HEK293 (cell line): Measurements from ENCODE around the gene FAT2.
A peak's percentile ranks its signal among the peaks of the same experiment; 100 is the strongest.

Experiments
- CTCF ChIA-PET: fragments of 350-600 bp; formaldehyde crosslinking; extraction: SDS; loops from one replicate; lab custom pipeline; 2021; ENCODE audit warnings: antibody characterized with exemption; lab: Yijun Ruan, JAX
- POLR2A ChIA-PET: fragments of 300-600 bp; formaldehyde crosslinking; extraction: SDS; loops from one replicate; lab custom pipeline; 2020; ENCODE audit warnings: antibody characterized with exemption, inconsistent platforms; lab: Yijun Ruan, JAX
- H3K27ac ChIP-seq: fragments of 200-500 bp; sonication (Bioruptor generic); 2 replicates; pipeline ENCODE4 v1.5.1; 2014; ENCODE audit warnings: low read depth, low read length, control low read depth, inconsistent platforms; ENCODE audit errors: extremely low read depth
- H3K36me3 ChIP-seq, 2 experiments: fragments of 200-500 bp in 1 of 2; sonication (Bioruptor generic) in 1 of 2; 1 replicate in 1 of 2; 2 replicates in 1 of 2; pipeline ENCODE4 v1.5.1; 2014 to 2017; ENCODE audit warnings: inconsistent platforms in 2 of 2, low read length in 2 of 2; ENCODE audit not compliant: control insufficient read depth in 2 of 2, insufficient read depth in 1 of 2
- H3K4me1 ChIP-seq: fragments of 200-500 bp; sonication (Bioruptor generic); 2 replicates; pipeline ENCODE4 v1.5.1; 2014; ENCODE audit warnings: mild to moderate bottlenecking, low read length, inconsistent platforms; ENCODE audit not compliant: control insufficient read depth, insufficient read depth
- H3K4me3 ChIP-seq: 2 replicates; pipeline ENCODE4 v1.5.1; 2011; ENCODE audit warnings: low read depth, mild to moderate bottlenecking, control low read depth, low read length, moderate library complexity
- H3K9me3 ChIP-seq: fragments of 200-500 bp; sonication (Bioruptor generic); 2 replicates; pipeline ENCODE4 v1.5.1; 2014; ENCODE audit warnings: low read depth, low read length, inconsistent platforms; ENCODE audit not compliant: control insufficient read depth, insufficient read depth
- GFI1B ChIP-seq: fragments of 450-650 bp; formaldehyde crosslinking; IDR thresholded peaks from 2 replicates; pipeline ENCODE4 v1.5.1; 2016; ENCODE audit warnings: missing biosample characterization, missing genetic modification characterization
- GLIS2 ChIP-seq: fragments of 450-650 bp; formaldehyde crosslinking; IDR thresholded peaks from 2 replicates; pipeline ENCODE4 v1.5.1; 2016; ENCODE audit warnings: missing biosample characterization, missing genetic modification characterization
- SALL2 ChIP-seq: fragments of 450-650 bp; formaldehyde crosslinking; IDR thresholded peaks from 2 replicates; pipeline ENCODE4 v1.5.0; 2017; ENCODE audit warnings: missing biosample characterization, mild to moderate bottlenecking, missing genetic modification characterization, borderline replicate concordance
- SP3 ChIP-seq: fragments of 450-650 bp; formaldehyde crosslinking; IDR thresholded peaks from 2 replicates; pipeline ENCODE4 v1.5.1; 2016; ENCODE audit warnings: missing biosample characterization, missing genetic modification characterization
- ZBTB20 ChIP-seq: fragments of 450-650 bp; formaldehyde crosslinking; IDR thresholded peaks from 2 replicates; pipeline ENCODE4 v1.5.1; 2016; ENCODE audit warnings: missing biosample characterization, missing genetic modification characterization
- ZIC2 ChIP-seq: fragments of 450-650 bp; formaldehyde crosslinking; IDR thresholded peaks from 2 replicates; pipeline ENCODE4 v1.5.1; 2016; ENCODE audit warnings: missing biosample characterization, missing genetic modification characterization
- ZNF157 ChIP-seq: fragments of 450-650 bp; formaldehyde crosslinking; IDR thresholded peaks from 2 replicates; pipeline ENCODE4 v1.5.1; 2016; ENCODE audit warnings: missing biosample characterization, missing genetic modification characterization
- ZNF174 ChIP-seq: fragments of 450-650 bp; formaldehyde crosslinking; IDR thresholded peaks from 2 replicates; pipeline ENCODE4 v1.5.0; 2017; ENCODE audit warnings: missing biosample characterization, mild to moderate bottlenecking, missing genetic modification characterization
- ZNF184 ChIP-seq: fragments of 450-650 bp; IDR thresholded peaks from 2 replicates; pipeline ENCODE4 v1.5.1; 2018; ENCODE audit warnings: missing biosample characterization, mild to moderate bottlenecking, missing genetic modification characterization
- ZNF19 ChIP-seq: fragments of 450-650 bp; formaldehyde crosslinking; IDR thresholded peaks from 2 replicates; pipeline ENCODE4; 2016; ENCODE audit warnings: missing biosample characterization, missing genetic modification characterization, low read depth
- ZNF211 ChIP-seq: fragments of 450-650 bp; formaldehyde crosslinking; IDR thresholded peaks from 2 replicates; pipeline ENCODE4 v1.5.1; 2016; ENCODE audit warnings: low read depth, missing biosample characterization, missing genetic modification characterization
- ZNF24 ChIP-seq: fragments of 450-650 bp; formaldehyde crosslinking; IDR thresholded peaks from 2 replicates; pipeline ENCODE4 v1.5.1; 2016; ENCODE audit warnings: missing biosample characterization, missing genetic modification characterization
- ZNF394 ChIP-seq: fragments of 450-650 bp; formaldehyde crosslinking; IDR thresholded peaks from 2 replicates; pipeline ENCODE4 v1.5.1; 2016; ENCODE audit warnings: missing biosample characterization, missing genetic modification characterization, mild to moderate bottlenecking, moderate library complexity, borderline replicate concordance
- ZNF433 ChIP-seq: fragments of 450-650 bp; formaldehyde crosslinking; IDR thresholded peaks from 2 replicates; pipeline ENCODE4 v1.5.1; 2016; ENCODE audit warnings: missing biosample characterization, missing genetic modification characterization, low read depth
- ZNF510 ChIP-seq: fragments of 450-650 bp; formaldehyde crosslinking; IDR thresholded peaks from 2 replicates; pipeline ENCODE4 v1.5.1; 2018; ENCODE audit warnings: mild to moderate bottlenecking, missing genetic modification characterization, missing biosample characterization; ENCODE audit not compliant: insufficient replicate concordance
- ZNF530 ChIP-seq: fragments of 450-650 bp; formaldehyde crosslinking; IDR thresholded peaks from 2 replicates; pipeline ENCODE4 v1.5.1; 2016; ENCODE audit warnings: low read depth, missing biosample characterization, missing genetic modification characterization
- ZNF843 ChIP-seq: fragments of 450-650 bp; formaldehyde crosslinking; IDR thresholded peaks from 2 replicates; pipeline ENCODE4 v1.5.1; 2016; ENCODE audit warnings: missing biosample characterization, missing genetic modification characterization
- TF ChIP-seq, protein P1 (sequence below): fragments of 450-650 bp; formaldehyde crosslinking; IDR thresholded peaks from 2 replicates; pipeline ENCODE4 v1.5.1; 2016; ENCODE audit warnings: missing biosample characterization, missing genetic modification characterization
- TF ChIP-seq, protein P2 (sequence below): fragments of 450-650 bp; formaldehyde crosslinking; IDR thresholded peaks from 2 replicates; pipeline ENCODE4 v1.5.1; 2017; ENCODE audit warnings: missing biosample characterization, missing genetic modification characterization
- TF ChIP-seq, protein P3 (sequence below): fragments of 450-650 bp; formaldehyde crosslinking; IDR thresholded peaks from 2 replicates; pipeline ENCODE4 v1.5.1; 2017; ENCODE audit warnings: missing biosample characterization, missing genetic modification characterization
- TF ChIP-seq, protein P4 (sequence below): fragments of 450-650 bp; formaldehyde crosslinking; IDR thresholded peaks from 2 replicates; pipeline ENCODE4 v1.5.1; 2017; ENCODE audit warnings: missing biosample characterization, missing genetic modification characterization
- TF ChIP-seq, protein P5 (sequence below): fragments of 450-650 bp; formaldehyde crosslinking; conservative IDR thresholded peaks from 2 replicates; pipeline ENCODE4 v1.5.1; 2016; ENCODE audit warnings: low read depth, missing biosample characterization, missing genetic modification characterization

The FAT2 gene

DNA sequence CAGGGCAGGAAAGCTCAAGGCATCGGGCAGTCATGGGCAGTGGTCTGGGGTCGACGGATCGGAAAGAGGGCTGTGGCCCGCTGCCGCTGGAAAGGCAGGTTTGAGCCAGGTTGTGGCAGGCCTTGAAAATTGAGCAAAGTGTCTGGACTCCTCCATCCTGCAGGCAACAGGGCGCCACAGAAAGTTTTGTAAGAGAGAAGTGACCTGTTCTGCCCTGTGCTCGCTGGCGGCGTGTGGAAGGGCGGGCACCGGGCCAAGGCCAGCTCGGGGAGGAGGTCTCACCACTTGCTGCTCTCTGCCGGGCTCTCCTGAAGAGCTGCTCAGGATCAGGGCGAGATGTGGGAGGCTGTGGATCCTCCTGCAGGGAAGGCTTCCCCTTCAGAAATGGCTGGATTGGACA lies 41.4 kb upstream of the FAT2 start:
- no peaks in the 10 kb centered on the region for H3K4me1 ChIP-seq
- no peaks in the 10 kb centered on the region for H3K9me3 ChIP-seq
- CTCF ChIA-PET = interaction anchor here (2.6 kb wide), 1 partner anchor 20 kb away, joined by 8 read pairs; no protein-coding TSS in a partner anchor
- POLR2A ChIA-PET = no interaction called here
- peak; percentile 37; the same call in 1 of the 2 replicates for TF ChIP-seq ZIC2 (tag by site-specific recombination)
- TF ChIP-seq, protein P1, sequence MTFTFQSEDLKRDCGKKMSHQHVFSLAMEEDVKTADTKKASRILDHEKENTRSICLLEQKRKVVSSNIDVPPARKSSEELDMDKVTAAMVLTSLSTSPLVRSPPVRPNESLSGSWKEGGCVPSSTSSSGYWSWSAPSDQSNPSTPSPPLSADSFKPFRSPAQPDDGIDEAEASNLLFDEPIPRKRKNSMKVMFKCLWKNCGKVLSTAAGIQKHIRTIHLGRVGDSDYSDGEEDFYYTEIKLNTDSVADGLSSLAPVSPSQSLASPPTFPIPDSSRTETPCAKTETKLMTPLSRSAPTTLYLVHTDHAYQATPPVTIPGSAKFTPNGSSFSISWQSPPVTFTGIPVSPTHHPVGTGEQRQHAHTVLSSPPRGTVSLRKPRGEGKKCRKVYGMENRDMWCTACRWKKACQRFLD = no peak
- H3K36me3 ChIP-seq = no peaks in the 10 kb centered on the region
- H3K27ac ChIP-seq = no peak overlapping the region
- H3K4me3 ChIP-seq = no peak overlapping the region

DNA sequence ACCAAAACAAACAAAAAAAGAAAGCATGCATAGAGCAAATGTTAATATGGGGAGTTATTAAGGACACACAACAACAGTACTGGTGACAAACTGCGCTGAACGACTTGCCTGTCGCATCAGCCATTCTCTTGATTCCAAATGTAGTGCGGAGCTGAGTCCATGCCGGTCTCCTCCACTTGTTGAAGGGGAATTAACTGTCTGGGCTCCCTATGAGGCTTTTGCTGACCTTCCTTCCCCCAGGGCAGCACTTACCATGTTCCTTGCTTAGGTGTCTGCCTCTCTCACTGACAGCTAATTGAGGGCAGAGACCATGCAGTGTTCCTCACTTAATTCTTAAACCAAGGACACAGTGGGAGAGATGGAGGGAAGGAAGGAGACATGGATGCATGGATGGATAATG lies 40.8 kb upstream of the FAT2 start:
- POLR2A ChIA-PET = no interaction called here
- H3K4me1 ChIP-seq = no peaks in the 10 kb centered on the region
- H3K4me3 ChIP-seq = no peak overlapping the region
- H3K36me3 ChIP-seq = no peaks in the 10 kb centered on the region
- CTCF ChIA-PET = interaction anchor here (2.6 kb wide), 1 partner anchor 20 kb away, joined by 8 read pairs; no protein-coding TSS in a partner anchor
- no peak for TF ChIP-seq GLIS2 (tag by site-specific recombination)
- TF ChIP-seq GFI1B = no peak
- no peak for TF ChIP-seq ZNF157
- TF ChIP-seq, protein P2, sequence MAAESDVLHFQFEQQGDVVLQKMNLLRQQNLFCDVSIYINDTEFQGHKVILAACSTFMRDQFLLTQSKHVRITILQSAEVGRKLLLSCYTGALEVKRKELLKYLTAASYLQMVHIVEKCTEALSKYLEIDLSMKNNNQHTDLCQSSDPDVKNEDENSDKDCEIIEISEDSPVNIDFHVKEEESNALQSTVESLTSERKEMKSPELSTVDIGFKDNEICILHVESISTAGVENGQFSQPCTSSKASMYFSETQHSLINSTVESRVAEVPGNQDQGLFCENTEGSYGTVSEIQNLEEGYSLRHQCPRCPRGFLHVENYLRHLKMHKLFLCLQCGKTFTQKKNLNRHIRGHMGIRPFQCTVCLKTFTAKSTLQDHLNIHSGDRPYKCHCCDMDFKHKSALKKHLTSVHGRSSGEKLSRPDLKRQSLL (tag by site-specific recombination) = no peak
- no peak for TF ChIP-seq ZBTB20 (tag by site-specific recombination)
- TF ChIP-seq ZNF19 (tag by site-specific recombination) = no peak
- TF ChIP-seq ZNF510 (tag by site-specific recombination) = no peak
- no peak for TF ChIP-seq ZNF530
- TF ChIP-seq ZNF394 (tag by site-specific recombination) = no peak
- TF ChIP-seq ZNF843 (tag by site-specific recombination) = no peak
- TF ChIP-seq, protein P3, sequence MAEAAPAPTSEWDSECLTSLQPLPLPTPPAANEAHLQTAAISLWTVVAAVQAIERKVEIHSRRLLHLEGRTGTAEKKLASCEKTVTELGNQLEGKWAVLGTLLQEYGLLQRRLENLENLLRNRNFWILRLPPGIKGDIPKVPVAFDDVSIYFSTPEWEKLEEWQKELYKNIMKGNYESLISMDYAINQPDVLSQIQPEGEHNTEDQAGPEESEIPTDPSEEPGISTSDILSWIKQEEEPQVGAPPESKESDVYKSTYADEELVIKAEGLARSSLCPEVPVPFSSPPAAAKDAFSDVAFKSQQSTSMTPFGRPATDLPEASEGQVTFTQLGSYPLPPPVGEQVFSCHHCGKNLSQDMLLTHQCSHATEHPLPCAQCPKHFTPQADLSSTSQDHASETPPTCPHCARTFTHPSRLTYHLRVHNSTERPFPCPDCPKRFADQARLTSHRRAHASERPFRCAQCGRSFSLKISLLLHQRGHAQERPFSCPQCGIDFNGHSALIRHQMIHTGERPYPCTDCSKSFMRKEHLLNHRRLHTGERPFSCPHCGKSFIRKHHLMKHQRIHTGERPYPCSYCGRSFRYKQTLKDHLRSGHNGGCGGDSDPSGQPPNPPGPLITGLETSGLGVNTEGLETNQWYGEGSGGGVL = no peak
- TF ChIP-seq SALL2 (tag by site-specific recombination) = no peak
- no peak for TF ChIP-seq SP3 (tag by site-specific recombination)
- no peak for TF ChIP-seq ZNF211
- TF ChIP-seq, protein P4, sequence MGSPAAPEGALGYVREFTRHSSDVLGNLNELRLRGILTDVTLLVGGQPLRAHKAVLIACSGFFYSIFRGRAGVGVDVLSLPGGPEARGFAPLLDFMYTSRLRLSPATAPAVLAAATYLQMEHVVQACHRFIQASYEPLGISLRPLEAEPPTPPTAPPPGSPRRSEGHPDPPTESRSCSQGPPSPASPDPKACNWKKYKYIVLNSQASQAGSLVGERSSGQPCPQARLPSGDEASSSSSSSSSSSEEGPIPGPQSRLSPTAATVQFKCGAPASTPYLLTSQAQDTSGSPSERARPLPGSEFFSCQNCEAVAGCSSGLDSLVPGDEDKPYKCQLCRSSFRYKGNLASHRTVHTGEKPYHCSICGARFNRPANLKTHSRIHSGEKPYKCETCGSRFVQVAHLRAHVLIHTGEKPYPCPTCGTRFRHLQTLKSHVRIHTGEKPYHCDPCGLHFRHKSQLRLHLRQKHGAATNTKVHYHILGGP = no peak
- TF ChIP-seq, protein P5, sequence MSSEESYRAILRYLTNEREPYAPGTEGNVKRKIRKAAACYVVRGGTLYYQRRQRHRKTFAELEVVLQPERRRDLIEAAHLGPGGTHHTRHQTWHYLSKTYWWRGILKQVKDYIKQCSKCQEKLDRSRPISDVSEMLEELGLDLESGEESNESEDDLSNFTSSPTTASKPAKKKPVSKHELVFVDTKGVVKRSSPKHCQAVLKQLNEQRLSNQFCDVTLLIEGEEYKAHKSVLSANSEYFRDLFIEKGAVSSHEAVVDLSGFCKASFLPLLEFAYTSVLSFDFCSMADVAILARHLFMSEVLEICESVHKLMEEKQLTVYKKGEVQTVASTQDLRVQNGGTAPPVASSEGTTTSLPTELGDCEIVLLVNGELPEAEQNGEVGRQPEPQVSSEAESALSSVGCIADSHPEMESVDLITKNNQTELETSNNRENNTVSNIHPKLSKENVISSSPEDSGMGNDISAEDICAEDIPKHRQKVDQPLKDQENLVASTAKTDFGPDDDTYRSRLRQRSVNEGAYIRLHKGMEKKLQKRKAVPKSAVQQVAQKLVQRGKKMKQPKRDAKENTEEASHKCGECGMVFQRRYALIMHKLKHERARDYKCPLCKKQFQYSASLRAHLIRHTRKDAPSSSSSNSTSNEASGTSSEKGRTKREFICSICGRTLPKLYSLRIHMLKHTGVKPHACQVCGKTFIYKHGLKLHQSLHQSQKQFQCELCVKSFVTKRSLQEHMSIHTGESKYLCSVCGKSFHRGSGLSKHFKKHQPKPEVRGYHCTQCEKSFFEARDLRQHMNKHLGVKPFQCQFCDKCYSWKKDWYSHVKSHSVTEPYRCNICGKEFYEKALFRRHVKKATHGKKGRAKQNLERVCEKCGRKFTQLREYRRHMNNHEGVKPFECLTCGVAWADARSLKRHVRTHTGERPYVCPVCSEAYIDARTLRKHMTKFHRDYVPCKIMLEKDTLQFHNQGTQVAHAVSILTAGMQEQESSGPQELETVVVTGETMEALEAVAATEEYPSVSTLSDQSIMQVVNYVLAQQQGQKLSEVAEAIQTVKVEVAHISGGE (tag by site-specific recombination) = no peak
- TF ChIP-seq ZNF24 (tag by site-specific recombination) = no peak
- TF ChIP-seq ZNF184 = no peak
- TF ChIP-seq ZNF174 (tag by site-specific recombination) = no peak
- TF ChIP-seq ZNF433 (tag by site-specific recombination) = no peak
- H3K27ac ChIP-seq = no peak overlapping the region
- H3K9me3 ChIP-seq = no peaks in the 10 kb centered on the region
